WI38 (cell line): ENCODE measurements around the gene AFG3L2.

Experiments
- H3K4me3 ChIP-seq: 2 replicates; pipeline ENCODE4 v1.5.1; 2011; ENCODE audit warnings: low read depth, mild to moderate bottlenecking, control low read depth, low read length
- CTCF ChIP-seq: IDR thresholded peaks from 2 replicates; pipeline ENCODE4 v1.5.1; 2012; ENCODE audit warnings: low read depth, mild to moderate bottlenecking, control low read depth, low read length

The AFG3L2 gene

DNA sequence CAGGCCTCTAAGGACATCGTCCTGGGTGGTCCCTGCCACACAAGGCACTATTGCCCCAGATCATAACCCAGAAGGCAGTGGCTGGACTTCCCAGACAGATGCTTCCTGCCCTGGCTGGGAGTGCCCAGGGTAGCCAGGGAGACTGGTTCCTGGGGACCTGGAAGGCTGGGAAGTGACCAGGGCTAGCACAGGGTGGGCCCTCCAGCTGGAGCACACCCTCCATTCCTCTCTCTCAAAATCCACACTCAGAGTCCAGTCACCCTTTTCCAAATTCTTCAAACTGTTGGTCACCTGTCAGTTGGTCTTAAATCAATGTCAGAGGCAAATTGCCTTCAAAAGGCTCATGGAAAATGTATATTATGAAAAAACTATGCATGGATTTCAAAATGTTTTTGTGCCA, 80.6 kb downstream of the AFG3L2 start:
- TF ChIP-seq CTCF, result no peak
- H3K4me3 ChIP-seq, result no peak overlapping the region

- TF ChIP-seq CTCF, result no peak
These were observed 81.0 kb downstream of the AFG3L2 start for GRCh38 chr18:12296087-12296403.

GRCh38 chr18:12295389-12296086, 81.5 kb downstream of the AFG3L2 start:
- TF ChIP-seq CTCF, result no peak
- H3K4me3 ChIP-seq, result no peak overlapping the region

More at GRCh38 chr18:12296087-12296403, 81.0 kb downstream of the AFG3L2 start:
- no peak overlapping the region for H3K4me3 ChIP-seq

DNA sequence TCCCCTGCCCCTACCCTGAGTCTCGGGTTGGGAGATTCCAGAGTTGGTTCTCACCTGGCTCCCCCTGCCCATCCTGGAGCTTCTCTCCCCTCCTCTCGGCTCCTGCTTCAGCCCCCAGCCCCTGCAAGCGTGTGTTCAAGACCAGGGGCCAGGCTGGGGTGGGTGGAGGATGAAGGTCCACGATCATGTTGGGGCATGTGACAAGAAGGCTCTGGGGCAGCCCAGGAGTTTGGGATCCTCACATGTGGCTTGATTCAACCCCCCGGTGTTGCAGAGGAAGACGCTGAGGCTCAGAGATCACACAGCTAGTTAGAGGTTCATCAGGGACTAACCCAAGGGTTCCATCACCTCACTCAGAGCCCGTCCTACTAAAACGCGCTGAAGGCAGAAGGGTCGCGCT, 83.2 kb downstream of the AFG3L2 start:
- no peak overlapping the region for H3K4me3 ChIP-seq

GRCh38 chr18:12291690-12292089, 85.3 kb downstream of the AFG3L2 start:
- H3K4me3 ChIP-seq, result no peak overlapping the region
- no peak for TF ChIP-seq CTCF

More for the DNA sequence above, 83.2 kb downstream of the AFG3L2 start:
- no peak for TF ChIP-seq CTCF

DNA sequence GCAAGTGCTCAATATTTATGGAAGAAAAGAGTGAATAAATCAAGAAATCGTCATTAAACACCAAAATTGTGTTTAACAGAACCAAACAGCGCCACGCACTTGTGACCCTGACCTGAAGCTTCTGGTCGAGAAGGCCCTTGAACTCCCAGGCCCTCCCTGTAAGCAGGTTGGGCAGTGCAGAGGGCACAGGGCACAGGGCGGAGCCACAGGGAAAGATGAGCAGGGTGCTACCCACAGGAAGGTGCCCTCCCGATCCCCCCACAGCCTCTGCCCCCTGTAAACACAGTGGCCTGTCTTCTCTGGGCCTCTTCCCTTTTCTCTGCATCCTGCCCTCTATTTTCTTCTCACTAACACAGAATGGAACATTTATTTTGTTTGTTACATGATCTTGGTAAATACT, 85.9 kb downstream of the AFG3L2 start:
- no peak for TF ChIP-seq CTCF
- H3K4me3 ChIP-seq, result no peak overlapping the region

DNA sequence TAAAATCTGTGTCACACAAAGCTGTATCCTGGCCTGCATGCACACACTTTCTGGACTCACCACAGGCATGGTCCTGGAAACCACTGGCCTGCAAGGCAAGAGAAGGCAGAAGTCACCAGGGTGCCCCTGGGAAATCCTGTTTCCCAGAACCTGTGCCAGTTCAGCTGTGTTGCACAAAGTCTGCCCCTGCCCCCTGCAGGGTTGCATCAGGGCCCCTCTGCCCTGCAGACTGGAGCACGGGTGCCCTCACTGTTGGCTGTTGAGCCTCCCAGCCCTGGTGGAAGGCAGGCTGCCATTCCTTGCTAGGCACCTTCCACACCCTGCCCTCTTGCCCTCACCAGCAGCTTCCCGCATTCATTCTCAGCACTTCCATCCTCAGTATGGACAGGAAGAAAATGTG, 86.9 kb downstream of the AFG3L2 start:
- no peak overlapping the region for H3K4me3 ChIP-seq
- no peak for TF ChIP-seq CTCF
